GM12872 (cell line): ENCODE data around the gene SPDYC.

Source experiments
- CTCF ChIP-seq: IDR thresholded peaks from 3 replicates; pipeline ENCODE4 v1.5.1; 2011; ENCODE audit warnings: low read depth, mild to moderate bottlenecking, low read length, moderate library complexity; ENCODE audit not compliant: insufficient read depth

SPDYC gene

DNA sequence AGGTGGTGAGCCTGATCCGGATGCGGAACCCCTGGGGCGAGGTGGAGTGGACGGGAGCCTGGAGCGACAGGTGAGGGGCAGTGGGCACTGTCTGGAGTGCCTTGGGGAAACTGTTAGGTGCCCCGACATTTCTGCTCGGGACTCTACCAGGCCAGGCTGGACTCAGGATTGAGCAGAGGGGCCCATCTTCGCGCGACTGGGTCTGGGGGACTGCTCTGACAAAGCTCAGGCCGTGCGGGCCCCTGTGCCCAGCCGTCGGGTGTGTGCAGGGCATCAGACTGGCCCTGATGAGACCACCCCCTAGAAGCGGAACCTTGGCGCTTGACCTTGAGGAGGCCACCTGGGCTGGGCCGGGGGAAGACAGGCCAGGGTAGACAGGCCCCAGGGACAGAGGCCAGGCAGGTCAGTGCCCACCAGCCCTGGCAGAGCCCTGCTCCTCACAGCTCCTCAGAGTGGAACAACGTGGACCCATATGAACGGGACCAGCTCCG lies 18.0 kb downstream of the SPDYC start:
- no peak for TF ChIP-seq CTCF

- no peak for TF ChIP-seq CTCF
Measured at GRCh38 chr11:65188486-65188885, 18.5 kb downstream of the SPDYC start.

- TF ChIP-seq CTCF, result no peak
Measured at GRCh38 chr11:65189191-65189590, 19.2 kb downstream of the SPDYC start.

DNA sequence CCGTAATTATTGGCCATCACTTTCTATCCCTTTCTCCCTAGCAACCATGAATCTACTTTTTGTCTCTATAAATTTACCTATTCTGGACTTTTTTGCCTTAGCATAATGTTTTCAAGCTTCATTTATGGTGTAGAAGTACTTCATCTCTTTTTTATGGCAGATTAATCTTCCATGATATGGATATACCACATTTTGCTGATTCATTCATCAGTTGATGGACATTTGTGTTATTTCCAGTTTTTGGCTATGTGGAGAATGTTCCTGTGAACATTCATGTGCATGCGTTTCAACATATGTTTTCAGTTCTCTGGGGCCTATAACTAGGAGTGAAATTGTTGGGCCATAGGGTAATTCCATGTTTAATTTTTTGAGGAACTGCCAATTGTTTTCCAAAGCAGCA lies 24.5 kb downstream of the SPDYC start:
- no peak for TF ChIP-seq CTCF

- no peak for TF ChIP-seq CTCF
Measured at GRCh38 chr11:65204143-65204542, 34.1 kb downstream of the SPDYC start.

GRCh38 chr11:65204646-65205601 lies 34.9 kb downstream of the SPDYC start:
- peak; percentile 95 for TF ChIP-seq CTCF

- no peak for TF ChIP-seq CTCF
Measured at GRCh38 chr11:65205602-65205967, 35.6 kb downstream of the SPDYC start.
